KMS-11 (cell line): ENCODE data around the gene ANKRD6.

Experiments used
- H2AFZ ChIP-seq: fragments of 200-600 bp; sonication (generic); 2 replicates; pipeline ENCODE4 v1.6.1; 2016; ENCODE audit warnings: antibody characterized with exemption, mixed run types, low read depth
- H3K27ac ChIP-seq: fragments of 200-600 bp; sonication (generic); 2 replicates; pipeline ENCODE4 v1.6.1; 2016; ENCODE audit warnings: mild to moderate bottlenecking, mixed run types
- H3K27me3 ChIP-seq: fragments of 200-600 bp; sonication (generic); 2 replicates; pipeline ENCODE4 v1.6.1; 2017; ENCODE audit warnings: mild to moderate bottlenecking, low read depth, mixed run types, moderate library complexity; ENCODE audit not compliant: insufficient read depth
- H3K36me3 ChIP-seq: fragments of 200-600 bp; sonication (generic); 2 replicates; pipeline ENCODE4 v1.6.1; 2017; ENCODE audit warnings: mild to moderate bottlenecking, mixed run types; ENCODE audit not compliant: insufficient read depth
- H3K4me1 ChIP-seq: fragments of 200-600 bp; sonication (generic); 2 replicates; pipeline ENCODE4 v1.6.1; 2016; ENCODE audit warnings: mild to moderate bottlenecking, low read depth, mixed run types; ENCODE audit not compliant: poor library complexity, severe bottlenecking
- H3K4me2 ChIP-seq: fragments of 200-600 bp; sonication (generic); 2 replicates; pipeline ENCODE4 v1.7.0; 2016; ENCODE audit warnings: mild to moderate bottlenecking, mixed run types
- H3K4me3 ChIP-seq: fragments of 200-600 bp; sonication (generic); IDR thresholded peaks from 2 replicates; pipeline ENCODE4 v1.6.1; 2017; ENCODE audit warnings: low read depth, low read length, mixed read lengths; ENCODE audit not compliant: insufficient read depth
- H3K79me2 ChIP-seq: fragments of 200-600 bp; sonication (generic); 2 replicates; pipeline ENCODE4 v1.6.1; 2016; ENCODE audit warnings: low read depth, mixed run types; ENCODE audit not compliant: insufficient read depth
- H3K9ac ChIP-seq: fragments of 200-600 bp; sonication (generic); 2 replicates; pipeline ENCODE4 v1.6.1; 2016; ENCODE audit warnings: mild to moderate bottlenecking, mixed run types
- H4K20me1 ChIP-seq: fragments of 200-600 bp; sonication (generic); 2 replicates; pipeline ENCODE4 v1.6.1; 2016; ENCODE audit warnings: mild to moderate bottlenecking, mixed run types; ENCODE audit not compliant: insufficient read depth
- CTCF ChIP-seq: fragments of 200-600 bp; sonication (generic); conservative IDR thresholded peaks from 2 replicates; pipeline ENCODE4 v1.6.1; 2017; ENCODE audit warnings: low read depth, mild to moderate bottlenecking, antibody characterized with exemption, low read length, moderate library complexity, mixed read lengths

The ANKRD6 gene

DNA sequence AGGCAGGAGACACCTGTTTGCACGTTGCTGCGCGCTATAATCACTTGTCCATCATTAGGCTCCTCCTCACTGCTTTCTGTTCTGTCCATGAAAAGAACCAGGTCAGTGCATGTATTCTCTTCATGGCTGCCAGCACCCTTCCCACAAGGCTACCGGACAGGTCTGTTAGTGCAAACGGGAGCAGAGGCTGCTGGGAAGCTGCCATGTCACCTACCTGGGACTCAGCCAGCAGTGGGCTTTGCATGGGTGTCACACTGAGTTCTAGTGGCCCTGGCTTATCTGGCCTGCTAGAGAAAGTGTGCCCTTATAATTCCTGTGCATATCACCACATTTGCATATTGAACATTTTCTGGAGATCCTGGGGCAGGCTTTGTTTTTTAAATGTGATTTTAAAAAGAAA lies 180.8 kb downstream of the ANKRD6 start:
- H3K4me1 ChIP-seq, result peaks cover 11% of the 10 kb centered on the region
- H4K20me1 ChIP-seq, result no peaks in the 10 kb centered on the region
- no peak overlapping the region for H2AFZ ChIP-seq
- H3K36me3 ChIP-seq, result no peaks in the 10 kb centered on the region
- no peak overlapping the region for H3K27ac ChIP-seq
- H3K4me2 ChIP-seq, result no peak overlapping the region
- H3K27me3 ChIP-seq, result no peaks in the 10 kb centered on the region
- no peak overlapping the region for H3K9ac ChIP-seq
- TF ChIP-seq CTCF, result no peak
- H3K4me3 ChIP-seq, result no peak overlapping the region
- H3K79me2 ChIP-seq, result no peaks in the 10 kb centered on the region

GRCh38 chr6:89615882-89616281 lies 182.9 kb downstream of the ANKRD6 start:
- Histone ChIP-seq H3K4me2 (no peak overlapping the region), H3K27ac (no peak overlapping the region), H3K36me3 (no peaks in the 10 kb centered on the region), H3K27me3 (no peaks in the 10 kb centered on the region), H3K4me3 (no peak overlapping the region), H3K79me2 (no peaks in the 10 kb centered on the region), H2AFZ (no peak overlapping the region), H3K4me1 (peaks cover 11% of the 10 kb centered on the region), H3K9ac (no peak overlapping the region), H4K20me1 (no peaks in the 10 kb centered on the region)
- TF ChIP-seq CTCF, result no peak

GRCh38 chr6:89616531-89616930 lies 183.6 kb downstream of the ANKRD6 start:
- Histone ChIP-seq H3K4me1 (peaks cover 7% of the 10 kb centered on the region), H4K20me1 (no peaks in the 10 kb centered on the region), H3K9ac (no peak overlapping the region), H3K27ac (no peak overlapping the region), H3K27me3 (no peaks in the 10 kb centered on the region), H2AFZ (no peak overlapping the region), H3K4me2 (no peak overlapping the region), H3K36me3 (no peaks in the 10 kb centered on the region), H3K79me2 (no peaks in the 10 kb centered on the region), H3K4me3 (no peak overlapping the region)
- TF ChIP-seq CTCF, result no peak

DNA sequence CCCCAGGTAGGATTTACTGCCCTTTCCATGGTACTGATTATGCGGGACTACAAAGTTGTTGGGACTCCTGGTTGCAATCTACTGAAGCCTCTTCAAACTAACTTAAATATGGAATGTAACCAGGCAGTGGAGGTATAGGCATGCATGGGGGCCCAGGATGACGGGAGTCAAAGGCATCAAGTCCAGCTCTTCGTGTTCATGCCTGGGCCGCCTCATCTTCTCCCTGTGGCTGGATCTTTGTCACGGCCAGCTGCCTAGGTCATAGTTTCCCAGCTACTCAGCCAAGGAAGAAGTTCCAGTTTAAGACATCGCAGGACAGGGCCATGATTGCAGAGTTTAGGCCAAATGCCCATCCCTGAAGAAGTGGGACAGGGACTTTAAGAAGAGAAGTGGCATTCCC lies 185.1 kb downstream of the ANKRD6 start:
- Histone ChIP-seq H3K27ac (no peak overlapping the region), H3K4me3 (no peak overlapping the region), H3K4me2 (no peak overlapping the region), H3K79me2 (no peaks in the 10 kb centered on the region), H3K4me1 (no peaks in the 10 kb centered on the region), H2AFZ (no peak overlapping the region), H4K20me1 (no peaks in the 10 kb centered on the region), H3K9ac (no peak overlapping the region), H3K36me3 (no peaks in the 10 kb centered on the region), H3K27me3 (no peaks in the 10 kb centered on the region)
- TF ChIP-seq CTCF, result no peak

GRCh38 chr6:89619567-89619966 lies 186.6 kb downstream of the ANKRD6 start:
- Histone ChIP-seq H3K79me2 (no peaks in the 10 kb centered on the region), H3K9ac (no peak overlapping the region), H3K36me3 (no peaks in the 10 kb centered on the region), H2AFZ (no peak overlapping the region), H3K4me1 (no peaks in the 10 kb centered on the region), H3K27ac (no peak overlapping the region), H3K4me3 (no peak overlapping the region), H3K27me3 (no peaks in the 10 kb centered on the region), H4K20me1 (no peaks in the 10 kb centered on the region), H3K4me2 (no peak overlapping the region)
- no peak for TF ChIP-seq CTCF
